ENCODE measurements around the gene CSF1R. TPM values are rescaled to one million over a fixed set of nuclear protein-coding genes. Genes with fewer than 3 reads are reported as not detected.

Gene CSF1R
- polyA plus RNA-seq, 3 donors: 2.9 to 17.0 (median 13.7) TPM

- 88 to 95% (median 94%) methylated on average over 15 of the region's 15 CpGs for WGBS, 3 donors
- H3K27ac ChIP-seq (ENCODE audit: low read depth, low read length): no peak overlapping the region
Observed at GRCh38 chr5:150122536-150123481, 36.5 kb upstream of the CSF1R start.

DNA sequence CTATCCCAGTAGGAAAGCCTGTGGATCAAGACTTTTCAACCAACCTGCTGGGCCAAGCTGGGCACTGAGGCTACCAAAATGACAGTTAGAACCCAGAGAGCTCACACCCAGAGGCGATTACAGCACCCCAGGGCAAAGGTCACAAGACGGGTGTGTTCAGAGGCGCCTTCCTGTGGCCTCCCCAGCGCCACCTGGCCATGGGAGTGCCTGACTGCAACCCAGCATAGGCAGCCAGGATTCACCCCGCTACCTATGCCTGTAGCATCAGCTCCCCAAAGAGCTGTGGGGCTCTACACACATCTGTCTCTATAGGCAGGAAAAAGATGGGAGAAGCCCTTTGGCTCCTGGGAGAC is 35.8 kb upstream of the CSF1R start:
- no peak overlapping the region for H3K27ac ChIP-seq (ENCODE audit: low read depth, low read length)
- WGBS, 3 donors: 44 to 56% (median 49%) methylated on average over 5 of the region's 5 CpGs

GRCh38 chr5:150121448-150122157 is 35.2 kb upstream of the CSF1R start:
- H3K27ac ChIP-seq (ENCODE audit: low read depth, low read length): no peak overlapping the region
- 90 to 93% (median 91%) methylated on average over 14 of the region's 14 CpGs for WGBS, 3 donors

- WGBS, 3 donors: 78 to 87% (median 85%) methylated on average over 19 of the region's 19 CpGs
- H3K27ac ChIP-seq (ENCODE audit: low read depth, low read length): no peak overlapping the region
Observed at GRCh38 chr5:150120617-150121447, 34.5 kb upstream of the CSF1R start.

DNA sequence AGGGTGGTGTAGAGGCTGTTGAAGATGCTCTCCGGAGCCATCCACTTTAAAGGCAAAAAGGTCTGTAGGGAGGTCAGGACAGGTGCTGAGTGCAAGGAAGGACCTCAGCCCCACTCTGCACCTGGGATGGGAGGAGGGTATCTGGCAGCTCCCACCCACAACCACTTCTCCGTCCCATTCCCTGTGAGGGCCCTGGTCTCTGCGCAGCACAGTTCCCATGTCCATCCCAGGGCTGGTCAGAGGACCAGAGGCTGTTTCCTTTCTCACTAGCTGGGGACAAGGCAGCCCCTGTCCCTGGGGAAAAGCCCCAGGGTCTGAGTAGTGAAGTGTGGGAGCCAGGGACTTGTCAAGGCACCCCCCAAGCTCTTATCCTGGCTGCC is 33.7 kb upstream of the CSF1R start:
- H3K27ac ChIP-seq (ENCODE audit: low read depth, low read length): no peak overlapping the region

GRCh38 chr5:150119421-150120061 is 33.2 kb upstream of the CSF1R start:
- 72 to 81% (median 77%) methylated on average over 10 of the region's 10 CpGs for WGBS, 3 donors
- H3K27ac ChIP-seq (ENCODE audit: low read depth, low read length): no peak overlapping the region

More for the DNA sequence above, 33.7 kb upstream of the CSF1R start:
- 95 to 97% (median 97%) methylated on average over 3 of the region's 3 CpGs for WGBS, 3 donors

DNA sequence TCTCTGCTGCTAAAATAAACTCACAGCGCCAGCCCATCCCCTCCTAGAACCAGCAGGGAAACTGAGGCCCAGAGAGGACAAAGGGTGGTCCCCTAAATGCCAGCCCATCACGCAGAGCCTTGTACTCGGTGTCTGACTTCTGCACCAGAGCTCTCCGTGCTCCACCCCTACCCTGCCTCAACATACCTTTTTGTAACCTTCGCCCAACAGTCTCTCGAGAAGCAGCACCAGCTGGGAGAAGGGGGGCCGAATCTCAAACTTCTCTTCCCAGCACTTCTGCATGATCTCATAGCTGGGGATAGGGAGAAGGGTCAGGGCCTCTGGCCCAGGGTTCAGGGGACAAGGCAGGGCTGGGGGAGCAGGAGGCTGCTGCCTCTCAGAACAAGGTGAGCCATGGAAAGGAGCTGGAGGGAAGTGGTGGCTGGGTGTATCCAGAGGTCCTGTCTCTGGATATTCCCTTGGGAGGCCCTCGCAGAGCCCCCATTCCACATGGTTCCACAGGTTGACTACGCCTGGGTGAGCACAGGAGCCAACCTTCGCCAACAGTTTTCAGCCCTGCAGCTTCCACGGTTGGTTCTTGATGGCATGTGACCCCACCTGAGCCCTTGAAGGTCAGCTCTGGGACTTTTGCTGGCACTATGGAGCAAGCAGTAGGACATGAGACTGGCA is 32.3 kb upstream of the CSF1R start:
- H3K27ac ChIP-seq (ENCODE audit: low read depth, low read length): no peak overlapping the region
- 82 to 90% (median 85%) methylated on average over 11 of the region's 11 CpGs for WGBS, 3 donors

DNA sequence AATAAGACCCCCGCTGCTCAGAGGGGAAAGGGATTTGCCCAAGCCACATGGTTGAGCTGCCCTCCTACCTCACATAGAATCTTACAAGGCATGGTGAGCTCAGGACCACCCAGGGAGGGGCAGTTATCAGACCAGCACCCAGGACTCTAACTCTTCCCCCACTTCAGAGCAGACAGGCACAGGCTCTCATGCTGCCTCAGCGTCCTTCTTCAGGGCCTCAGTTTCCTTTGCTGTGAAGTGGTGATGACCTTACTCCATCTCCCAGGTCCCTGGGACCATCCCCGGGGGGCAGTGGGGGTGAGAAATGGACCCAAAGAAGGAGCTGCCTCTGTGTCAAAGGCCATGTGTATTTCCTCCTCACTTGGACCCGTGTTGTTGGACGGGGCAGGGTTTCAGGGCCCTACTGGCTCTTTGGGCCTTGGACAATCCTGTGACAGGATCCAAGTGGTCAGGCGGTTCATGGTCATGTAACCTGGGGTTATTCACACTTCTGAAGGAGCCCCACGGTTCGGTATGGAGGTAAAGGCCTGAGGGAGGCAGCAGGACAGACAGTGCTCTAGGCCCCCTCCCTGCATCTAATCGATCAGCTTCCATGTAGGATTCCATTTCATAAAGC is 31.7 kb upstream of the CSF1R start:
- 82 to 88% (median 86%) methylated on average over 9 of the region's 9 CpGs for WGBS, 3 donors
- no peak overlapping the region for H3K27ac ChIP-seq (ENCODE audit: low read depth, low read length)

DNA sequence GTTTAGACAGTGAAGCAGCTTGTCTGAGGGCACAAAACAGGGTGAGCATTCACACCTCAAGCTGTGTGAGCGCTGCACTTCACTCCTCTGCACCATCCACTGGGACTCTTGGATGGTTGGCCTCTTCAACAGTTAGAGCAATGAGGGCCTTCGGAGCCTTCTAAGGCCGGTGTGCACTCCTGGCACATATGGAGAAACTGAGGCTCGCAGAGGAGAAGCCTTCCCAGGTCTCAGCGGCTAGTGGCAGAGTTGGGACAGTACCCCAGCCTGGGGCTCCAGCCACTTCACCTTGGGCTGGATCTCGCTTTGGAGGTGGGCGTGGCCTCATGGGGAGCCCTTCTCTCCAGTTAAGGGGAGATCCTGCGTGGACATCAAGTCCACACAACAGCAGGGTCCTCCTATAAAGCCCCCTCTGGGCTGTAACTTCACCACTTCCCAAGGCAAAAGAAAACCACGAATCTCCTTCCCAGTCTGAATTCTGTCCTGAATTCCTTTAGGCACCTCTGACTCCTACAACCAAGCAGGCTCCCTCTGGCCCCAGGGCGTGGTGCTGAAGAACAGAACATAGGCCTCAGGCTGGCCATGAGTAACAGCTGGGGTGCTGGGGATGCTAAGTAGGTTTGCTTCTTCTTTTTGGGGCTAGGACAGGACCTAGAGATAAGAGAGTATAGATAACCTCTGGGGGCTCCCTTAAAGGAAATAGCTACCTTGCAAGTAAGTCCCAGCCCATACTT is 30.5 kb upstream of the CSF1R start:
- WGBS, 3 donors: 89 to 93% (median 92%) methylated on average over 8 to 10 of the region's 10 CpGs

GRCh38 chr5:150114773-150115408 is 28.5 kb upstream of the CSF1R start:
- H3K27ac ChIP-seq (ENCODE audit: low read depth, low read length): no peak overlapping the region
- WGBS, 3 donors: 83 to 92% (median 86%) methylated on average over 8 of the region's 8 CpGs

More for the DNA sequence above, 30.5 kb upstream of the CSF1R start:
- no peak overlapping the region for H3K27ac ChIP-seq (ENCODE audit: low read depth, low read length)

DNA sequence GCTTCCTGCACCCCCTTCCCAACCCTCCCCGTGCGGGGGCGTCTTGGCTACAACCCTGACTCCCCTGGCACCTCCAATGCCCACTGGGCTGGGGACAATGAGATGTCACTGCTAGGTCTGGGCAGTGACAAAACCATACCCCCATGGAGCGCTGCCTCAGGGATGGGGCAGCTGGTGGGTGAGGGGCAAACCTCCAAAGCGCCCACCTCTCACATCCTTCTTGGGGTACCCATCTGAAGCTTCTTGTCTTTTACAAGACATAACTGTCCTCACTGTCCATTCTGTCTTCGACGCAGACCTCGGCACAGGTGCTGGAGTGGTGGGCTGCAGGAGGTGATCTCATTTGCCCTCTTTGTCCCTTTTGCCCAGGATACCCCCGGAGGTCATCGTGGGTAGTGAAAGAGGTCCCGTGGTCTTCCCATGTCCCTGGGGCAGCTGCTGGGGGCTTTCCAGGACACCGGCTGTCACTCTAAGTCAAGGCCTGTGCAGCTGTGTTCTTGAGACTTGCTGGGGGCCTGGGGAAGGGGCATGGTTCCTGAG is 27.8 kb upstream of the CSF1R start:
- 87 to 91% (median 88%) methylated on average over 12 of the region's 12 CpGs for WGBS, 3 donors
- no peak overlapping the region for H3K27ac ChIP-seq (ENCODE audit: low read depth, low read length)

- 54 to 64% (median 55%) methylated on average over 17 to 18 of the region's 18 CpGs for WGBS, 3 donors
- H3K27ac ChIP-seq (ENCODE audit: low read depth, low read length): no peak overlapping the region
Observed at GRCh38 chr5:150113047-150113744, 26.8 kb upstream of the CSF1R start.

GRCh38 chr5:150112201-150113046 is 26.1 kb upstream of the CSF1R start:
- WGBS, 3 donors: 53 to 77% (median 60%) methylated on average over 6 of the region's 6 CpGs
- no peak overlapping the region for H3K27ac ChIP-seq (ENCODE audit: low read depth, low read length)

- 72 to 82% (median 73%) methylated on average over 8 of the region's 8 CpGs for WGBS, 3 donors
- no peak overlapping the region for H3K27ac ChIP-seq (ENCODE audit: low read depth, low read length)
Observed at GRCh38 chr5:150111122-150111521, 24.8 kb upstream of the CSF1R start.

- WGBS, 3 donors: 61 to 77% (median 65%) methylated on average over 4 of the region's 4 CpGs
- H3K27ac ChIP-seq (ENCODE audit: low read depth, low read length): no peak overlapping the region
Observed at GRCh38 chr5:150109921-150110320, 23.6 kb upstream of the CSF1R start.

Measured in adipose tissue (tissue), 3 donors.